MCF 10A (cell line): Measurements from ENCODE around the gene VCL. TPM values are rescaled to one million over a fixed set of nuclear protein-coding genes. Genes with fewer than 3 reads are reported as not detected.
"Not testable (repeated sequence)": the region's sequence is repeated elsewhere in the genome, so short reads cannot be mapped to it uniquely, and the experiment has no call there.

Source experiments
- BruUV-seq: library from RNA; stranded (reverse); fragments of 400-500 nt; replicated peaks from 2 replicates; lab custom pipeline; 2021; lab: Mats Ljungman, UMichigan
- CTCF ChIA-PET: fragments of 300-600 bp; sonication (Branson Sonifier 250); formaldehyde crosslinking; extraction: SDS; loops from one replicate; lab custom pipeline; 2021; ENCODE audit warnings: antibody characterized with exemption, inconsistent platforms; lab: Yijun Ruan, JAX
- POLR2A ChIA-PET: fragments of 300-600, 350-650 bp; sonication (Branson Sonifier 250); formaldehyde crosslinking; extraction: SDS; loops from one replicate; lab custom pipeline; 2020; ENCODE audit warnings: antibody characterized with exemption, inconsistent platforms; lab: Yijun Ruan, JAX
- DNase-seq: peaks from one replicate; pipeline ENCODE4 v3.0.0-alpha.2; 2018; ENCODE audit not compliant: unreplicated experiment
- H3K27ac Mint-ChIP-seq: one replicate; pipeline ENCODE4 v1.8.0; 2022; ENCODE audit warnings: mild to moderate bottlenecking, low read depth, mixed read lengths; ENCODE audit not compliant: unreplicated experiment
- H3K27me3 Mint-ChIP-seq: one replicate; pipeline ENCODE4 v1.8.0; 2022; ENCODE audit warnings: mixed read lengths; ENCODE audit not compliant: insufficient read depth, unreplicated experiment
- H3K36me3 Mint-ChIP-seq: one replicate; pipeline ENCODE4 v1.8.0; 2022; ENCODE audit warnings: mild to moderate bottlenecking, moderate library complexity, mixed read lengths; ENCODE audit not compliant: insufficient read depth, unreplicated experiment
- H3K4me1 Mint-ChIP-seq: one replicate; pipeline ENCODE4 v1.8.0; 2022; ENCODE audit warnings: mixed read lengths; ENCODE audit not compliant: insufficient read depth, unreplicated experiment
- H3K4me3 Mint-ChIP-seq: one replicate; pipeline ENCODE4 v1.8.0; 2022; ENCODE audit warnings: mild to moderate bottlenecking, moderate library complexity, mixed read lengths; ENCODE audit not compliant: unreplicated experiment
- H3K9me3 Mint-ChIP-seq: one replicate; pipeline ENCODE4 v1.8.0; 2022; ENCODE audit warnings: mixed read lengths; ENCODE audit not compliant: unreplicated experiment
- intact Hi-C: fragments of 100-400 bp; cut with micrococcal nuclease; formaldehyde crosslinking; loops from 2 replicates; pipeline ENCODE4 v1.14.1; 2022
- total RNA-seq: library from RNA; stranded (reverse); gene quantifications from 2 replicates; pipeline ENCODE4 v1.2.3, GENCODE V29; 2022
- TF ChIP-seq, protein P1 (sequence below): fragments of 200-600 bp; IDR thresholded peaks from one replicate; pipeline ENCODE4 v1.8.0; 2022; ENCODE audit warnings: antibody characterized with exemption, mild to moderate bottlenecking; ENCODE audit not compliant: unreplicated experiment

The VCL gene
- total RNA-seq, 1 experiment from 2014 or later: 90.2 TPM

GRCh38 chr10:74137992-74138391, 140.1 kb downstream of the VCL start:
- intact Hi-C loops: no loop called here
- H3K4me1 Mint-ChIP-seq: no peaks in the 10 kb centered on the region
- no peak overlapping the region for H3K4me3 Mint-ChIP-seq
- DNase-seq: no peak
- no peak overlapping the region for H3K27ac Mint-ChIP-seq
- TF ChIP-seq, protein P1, sequence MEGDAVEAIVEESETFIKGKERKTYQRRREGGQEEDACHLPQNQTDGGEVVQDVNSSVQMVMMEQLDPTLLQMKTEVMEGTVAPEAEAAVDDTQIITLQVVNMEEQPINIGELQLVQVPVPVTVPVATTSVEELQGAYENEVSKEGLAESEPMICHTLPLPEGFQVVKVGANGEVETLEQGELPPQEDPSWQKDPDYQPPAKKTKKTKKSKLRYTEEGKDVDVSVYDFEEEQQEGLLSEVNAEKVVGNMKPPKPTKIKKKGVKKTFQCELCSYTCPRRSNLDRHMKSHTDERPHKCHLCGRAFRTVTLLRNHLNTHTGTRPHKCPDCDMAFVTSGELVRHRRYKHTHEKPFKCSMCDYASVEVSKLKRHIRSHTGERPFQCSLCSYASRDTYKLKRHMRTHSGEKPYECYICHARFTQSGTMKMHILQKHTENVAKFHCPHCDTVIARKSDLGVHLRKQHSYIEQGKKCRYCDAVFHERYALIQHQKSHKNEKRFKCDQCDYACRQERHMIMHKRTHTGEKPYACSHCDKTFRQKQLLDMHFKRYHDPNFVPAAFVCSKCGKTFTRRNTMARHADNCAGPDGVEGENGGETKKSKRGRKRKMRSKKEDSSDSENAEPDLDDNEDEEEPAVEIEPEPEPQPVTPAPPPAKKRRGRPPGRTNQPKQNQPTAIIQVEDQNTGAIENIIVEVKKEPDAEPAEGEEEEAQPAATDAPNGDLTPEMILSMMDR: no peak
- H3K27me3 Mint-ChIP-seq: no peaks in the 10 kb centered on the region
- H3K9me3 Mint-ChIP-seq: no peaks in the 10 kb centered on the region
- POLR2A ChIA-PET: interaction anchor here (0.9 to 3.0 kb wide), 4 partner anchors 12 to 40 kb away, joined by 3 to 12 read pairs (median 3); partner anchors contain the start of genes ADK and AP3M1
- no TSS peak for BruUV-seq
- CTCF ChIA-PET: interaction anchor here (0.7 kb wide), 1 partner anchor 197 kb away, joined by 3 read pairs; no protein-coding TSS in a partner anchor
- H3K36me3 Mint-ChIP-seq: peaks cover 73% of the 10 kb centered on the region

- POLR2A ChIA-PET: interaction anchor here (1.4 to 3.0 kb wide), 2 partner anchors 12 to 15 kb away, joined by 3 to 12 read pairs; partner anchors contain the start of genes ADK and AP3M1
- BruUV-seq, H3K27me3 Mint-ChIP-seq, H3K9me3 Mint-ChIP-seq, H3K4me1 Mint-ChIP-seq, H3K4me3 Mint-ChIP-seq, intact Hi-C loops, H3K27ac Mint-ChIP-seq, DNase-seq: not testable (repeated sequence)
- peaks cover 67% of the 10 kb centered on the region for H3K36me3 Mint-ChIP-seq
- CTCF ChIA-PET: interaction anchor here (0.6 to 0.9 kb wide), 6 partner anchors 25 to 376 kb away, joined by 3 to 4 read pairs (median 3); no protein-coding TSS in a partner anchor
Observed at GRCh38 chr10:74138596-74138995, 140.7 kb downstream of the VCL start.

GRCh38 chr10:74139981-74140380, 142.1 kb downstream of the VCL start:
- Mint-ChIP-seq H3K4me1 (peaks cover 3% of the 10 kb centered on the region), H3K27ac (no peak overlapping the region), H3K36me3 (peaks cover 53% of the 10 kb centered on the region), H3K9me3 (no peaks in the 10 kb centered on the region), H3K27me3 (no peaks in the 10 kb centered on the region), H3K4me3 (no peak overlapping the region)
- POLR2A ChIA-PET: interaction anchor here (1.0 to 3.0 kb wide), 2 partner anchors 10 to 16 kb away, joined by 4 to 12 read pairs; partner anchors contain the start of genes ADK and AP3M1
- CTCF ChIA-PET: no interaction called here
- intact Hi-C loops: no loop called here
- DNase-seq: no peak
- BruUV-seq: no TSS peak
- TF ChIP-seq, protein P1: no peak

DNA sequence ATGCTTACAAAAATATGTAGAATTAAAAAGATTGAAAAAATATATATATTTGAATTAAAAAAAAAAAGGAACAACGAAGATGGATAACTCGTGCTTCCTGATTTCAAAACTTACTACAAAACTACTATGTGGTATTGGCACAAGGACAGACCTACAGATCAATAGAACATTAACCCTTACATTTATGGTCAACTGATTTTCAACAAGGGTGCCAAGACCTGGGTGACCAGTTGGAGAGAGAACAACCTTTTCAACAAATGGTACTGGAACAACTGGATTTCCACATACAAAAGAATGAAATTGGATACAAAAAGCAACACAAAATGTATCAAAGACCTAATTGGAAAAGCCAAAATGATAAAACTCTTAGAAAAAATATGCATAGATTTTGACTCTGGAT, 142.6 kb downstream of the VCL start:
- peaks cover 9% of the 10 kb centered on the region for H3K4me1 Mint-ChIP-seq
- H3K36me3 Mint-ChIP-seq: peaks cover 47% of the 10 kb centered on the region
- no peaks in the 10 kb centered on the region for H3K27me3 Mint-ChIP-seq
- TF ChIP-seq, protein P1: no peak
- intact Hi-C loops: no loop called here
- POLR2A ChIA-PET: interaction anchor here (1.0 to 3.0 kb wide), 2 partner anchors 10 to 17 kb away, joined by 4 to 12 read pairs; partner anchors contain the start of genes ADK and AP3M1
- H3K4me3 Mint-ChIP-seq: no peak overlapping the region
- CTCF ChIA-PET: no interaction called here
- H3K27ac Mint-ChIP-seq: no peak overlapping the region
- DNase-seq: no peak
- no TSS peak for BruUV-seq
- H3K9me3 Mint-ChIP-seq: no peaks in the 10 kb centered on the region
